HepG2 (cell line): Measurements from ENCODE around the gene ODAPH. TPM values are rescaled to one million over a fixed set of nuclear protein-coding genes. Genes with fewer than 3 reads are reported as not detected.

ENCODE experiments used
- ARHGAP35 ChIP-seq: sonication (generic); formaldehyde crosslinking; IDR thresholded peaks from 2 replicates; pipeline ENCODE4 v1.9.0; 2022; ENCODE audit warnings: mild to moderate bottlenecking, inconsistent platforms, moderate library complexity, missing genetic modification reagents, borderline replicate concordance
- BCLAF1 ChIP-seq: fragments of 450-650 bp; IDR thresholded peaks from 2 replicates; pipeline ENCODE4 v1.6.1; 2017; ENCODE audit warnings: mild to moderate bottlenecking
- CCAR2 ChIP-seq: fragments of 200-400 bp; formaldehyde crosslinking; optimal IDR thresholded peaks from 2 replicates; pipeline ENCODE3; 2018; ENCODE audit warnings: low read depth, mild to moderate bottlenecking, low read length, moderate library complexity
- HOXA5 ChIP-seq: sonication (generic); formaldehyde crosslinking; IDR thresholded peaks from 2 replicates; pipeline ENCODE4 v1.4.0; 2020; ENCODE audit warnings: missing genetic modification reagents
- LBX2 ChIP-seq: sonication (generic); formaldehyde crosslinking; IDR thresholded peaks from 2 replicates; pipeline ENCODE4 v1.5.0; 2020; ENCODE audit warnings: missing genetic modification reagents, mild to moderate bottlenecking, borderline replicate concordance
- MZF1 ChIP-seq: sonication (generic); formaldehyde crosslinking; IDR thresholded peaks from 2 replicates; pipeline ENCODE4 v1.8.1; 2023; ENCODE audit warnings: mild to moderate bottlenecking, missing genetic modification reagents, borderline replicate concordance
- polyA plus RNA-seq, 8 experiments: library from polyadenylated mRNA; depleted of rRNA in 3 of 8; stranded (reverse) in 7 of 8; unstranded in 1 of 8; fragments of >200 nt; fragmentation: Illumina TruSeq in 4 of 8; extraction: Trizol in 4 of 8; gene quantifications; 2 replicates each; pipeline versions ENCODE4 v1.2.1 to v1.2.3, GENCODE V29; 2011 to 2016; ENCODE audit warnings: low read depth in 4 of 8, missing spikeins in 1 of 8, mixed read lengths in 1 of 8; ENCODE audit not compliant: insufficient read depth in 1 of 8
- total RNA-seq, 5 experiments: library from RNA; depleted of rRNA; stranded (reverse); fragments of >200 nt; fragmentation: Illumina TruSeq; extraction: Trizol; gene quantifications; 2 replicates each; pipeline ENCODE4 v1.2.3, GENCODE V29; 2016; ENCODE audit warnings: low read depth in 1 of 5
- TF ChIP-seq, protein P1 (sequence below): sonication (generic); formaldehyde crosslinking; IDR thresholded peaks from one replicate; pipeline ENCODE4 v1.5.1; 2020; ENCODE audit warnings: mild to moderate bottlenecking, missing genetic modification reagents; ENCODE audit errors: not compliant biosample characterization
- TF ChIP-seq, protein P2 (sequence below): sonication (generic); formaldehyde crosslinking; IDR thresholded peaks from 2 replicates; pipeline ENCODE4 v1.4.0; 2020; ENCODE audit warnings: missing genetic modification reagents

ODAPH gene
- total and polyA plus RNA-seq, 2 of the 13 experiments (the other 11 are each of a cell fraction or from before 2014, with no cell fraction given): 0.50 TPM; not detected in 1

DNA sequence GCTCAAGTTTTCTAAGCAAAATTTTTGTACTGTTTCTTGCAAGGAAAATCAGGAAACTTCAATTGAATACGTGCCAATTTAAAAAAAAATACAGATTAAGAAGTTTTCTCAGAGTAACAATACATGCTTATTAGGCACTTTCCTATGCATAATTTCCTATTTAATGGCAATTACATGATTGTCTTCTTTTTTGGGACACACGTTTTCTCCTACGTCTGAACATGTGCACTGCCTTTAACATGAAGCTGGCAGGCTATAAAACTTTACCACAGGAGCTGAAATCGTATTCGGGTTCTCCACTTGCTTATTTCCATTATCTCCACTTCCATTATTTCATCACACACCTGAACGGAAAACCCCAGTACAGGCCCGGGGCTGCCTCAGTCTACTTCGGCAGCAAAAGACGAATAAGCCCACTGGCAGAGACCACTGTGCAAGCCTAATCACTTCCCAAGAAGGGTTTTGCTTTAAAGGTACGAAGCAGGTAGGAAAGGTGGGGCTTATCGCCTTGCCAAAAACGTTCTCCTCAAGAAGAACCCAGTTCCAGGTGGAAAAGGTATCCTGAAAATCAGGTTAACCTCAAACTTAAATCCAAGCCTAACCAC lies 42.2 kb upstream of the ODAPH start (continued):
- TF ChIP-seq, protein P1, sequence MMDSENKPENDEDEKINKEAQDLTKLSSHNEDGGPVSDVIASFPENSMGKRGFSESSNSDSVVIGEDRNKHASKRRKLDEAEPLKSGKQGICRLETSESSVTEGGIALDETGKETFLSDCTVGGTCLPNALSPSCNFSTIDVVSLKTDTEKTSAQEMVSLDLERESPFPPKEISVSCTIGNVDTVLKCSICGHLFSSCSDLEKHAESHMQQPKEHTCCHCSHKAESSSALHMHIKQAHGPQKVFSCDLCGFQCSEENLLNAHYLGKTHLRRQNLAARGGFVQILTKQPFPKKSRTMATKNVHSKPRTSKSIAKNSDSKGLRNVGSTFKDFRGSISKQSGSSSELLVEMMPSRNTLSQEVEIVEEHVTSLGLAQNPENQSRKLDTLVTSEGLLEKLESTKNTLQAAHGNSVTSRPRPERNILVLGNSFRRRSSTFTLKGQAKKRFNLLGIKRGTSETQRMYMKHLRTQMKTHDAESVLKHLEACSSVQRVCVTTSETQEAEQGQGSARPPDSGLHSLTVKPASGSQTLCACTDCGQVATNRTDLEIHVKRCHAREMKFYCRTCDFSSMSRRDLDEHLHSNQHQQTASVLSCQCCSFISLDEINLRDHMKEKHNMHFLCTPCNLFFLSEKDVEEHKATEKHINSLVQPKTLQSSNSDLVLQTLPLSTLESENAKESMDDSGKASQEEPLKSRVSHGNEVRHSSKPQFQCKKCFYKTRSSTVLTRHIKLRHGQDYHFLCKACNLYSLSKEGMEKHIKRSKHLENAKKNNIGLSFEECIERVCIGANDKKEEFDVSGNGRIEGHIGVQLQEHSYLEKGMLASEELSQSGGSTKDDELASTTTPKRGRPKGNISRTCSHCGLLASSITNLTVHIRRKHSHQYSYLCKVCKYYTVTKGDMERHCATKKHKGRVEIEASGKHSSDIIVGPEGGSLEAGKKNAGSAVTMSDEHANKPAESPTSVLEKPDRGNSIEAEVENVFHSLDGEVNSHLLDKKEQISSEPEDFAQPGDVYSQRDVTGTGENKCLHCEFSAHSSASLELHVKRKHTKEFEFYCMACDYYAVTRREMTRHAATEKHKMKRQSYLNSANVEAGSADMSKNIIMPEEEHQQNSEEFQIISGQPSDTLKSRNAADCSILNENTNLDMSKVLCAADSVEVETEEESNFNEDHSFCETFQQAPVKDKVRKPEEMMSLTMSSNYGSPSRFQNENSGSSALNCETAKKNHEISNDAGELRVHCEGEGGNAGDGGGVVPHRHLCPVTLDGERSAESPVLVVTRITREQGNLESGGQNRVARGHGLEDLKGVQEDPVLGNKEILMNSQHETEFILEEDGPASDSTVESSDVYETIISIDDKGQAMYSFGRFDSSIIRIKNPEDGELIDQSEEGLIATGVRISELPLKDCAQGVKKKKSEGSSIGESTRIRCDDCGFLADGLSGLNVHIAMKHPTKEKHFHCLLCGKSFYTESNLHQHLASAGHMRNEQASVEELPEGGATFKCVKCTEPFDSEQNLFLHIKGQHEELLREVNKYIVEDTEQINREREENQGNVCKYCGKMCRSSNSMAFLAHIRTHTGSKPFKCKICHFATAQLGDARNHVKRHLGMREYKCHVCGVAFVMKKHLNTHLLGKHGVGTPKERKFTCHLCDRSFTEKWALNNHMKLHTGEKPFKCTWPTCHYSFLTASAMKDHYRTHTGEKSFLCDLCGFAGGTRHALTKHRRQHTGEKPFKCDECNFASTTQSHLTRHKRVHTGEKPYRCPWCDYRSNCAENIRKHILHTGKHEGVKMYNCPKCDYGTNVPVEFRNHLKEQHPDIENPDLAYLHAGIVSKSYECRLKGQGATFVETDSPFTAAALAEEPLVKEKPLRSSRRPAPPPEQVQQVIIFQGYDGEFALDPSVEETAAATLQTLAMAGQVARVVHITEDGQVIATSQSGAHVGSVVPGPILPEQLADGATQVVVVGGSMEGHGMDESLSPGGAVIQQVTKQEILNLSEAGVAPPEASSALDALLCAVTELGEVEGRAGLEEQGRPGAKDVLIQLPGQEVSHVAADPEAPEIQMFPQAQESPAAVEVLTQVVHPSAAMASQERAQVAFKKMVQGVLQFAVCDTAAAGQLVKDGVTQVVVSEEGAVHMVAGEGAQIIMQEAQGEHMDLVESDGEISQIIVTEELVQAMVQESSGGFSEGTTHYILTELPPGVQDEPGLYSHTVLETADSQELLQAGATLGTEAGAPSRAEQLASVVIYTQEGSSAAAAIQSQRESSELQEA: no peak
- TF ChIP-seq, protein P2, sequence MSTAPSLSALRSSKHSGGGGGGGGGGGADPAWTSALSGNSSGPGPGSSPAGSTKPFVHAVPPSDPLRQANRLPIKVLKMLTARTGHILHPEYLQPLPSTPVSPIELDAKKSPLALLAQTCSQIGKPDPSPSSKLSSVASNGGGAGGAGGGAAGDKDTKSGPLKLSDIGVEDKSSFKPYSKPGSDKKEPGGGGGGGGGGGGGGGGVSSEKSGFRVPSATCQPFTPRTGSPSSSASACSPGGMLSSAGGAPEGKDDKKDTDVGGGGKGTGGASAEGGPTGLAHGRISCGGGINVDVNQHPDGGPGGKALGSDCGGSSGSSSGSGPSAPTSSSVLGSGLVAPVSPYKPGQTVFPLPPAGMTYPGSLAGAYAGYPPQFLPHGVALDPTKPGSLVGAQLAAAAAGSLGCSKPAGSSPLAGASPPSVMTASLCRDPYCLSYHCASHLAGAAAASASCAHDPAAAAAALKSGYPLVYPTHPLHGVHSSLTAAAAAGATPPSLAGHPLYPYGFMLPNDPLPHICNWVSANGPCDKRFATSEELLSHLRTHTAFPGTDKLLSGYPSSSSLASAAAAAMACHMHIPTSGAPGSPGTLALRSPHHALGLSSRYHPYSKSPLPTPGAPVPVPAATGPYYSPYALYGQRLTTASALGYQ (CRISPR knock-in tag): no peak
- TF ChIP-seq MZF1 (no peak), CCAR2 (peak; percentile 56), BCLAF1 (no peak), HOXA5 (CRISPR knock-in tag) (no peak), LBX2 (CRISPR knock-in tag) (0 out of 2 replicates have a peak, but pooled peaks have one; percentile 23), ARHGAP35 (CRISPR knock-in tag) (no peak)
